Measurements from ENCODE around the gene SCYL2.
"Not testable (repeated sequence)": the region's sequence is repeated elsewhere in the genome, so short reads cannot be mapped to it uniquely, and the experiment has no call there.

SCYL2 gene

GRCh38 chr12:100317371-100317770 lies 50.4 kb downstream of the SCYL2 start:
- DNase-seq (ENCODE audit: low read depth in 2 of 2) = no peak

DNA sequence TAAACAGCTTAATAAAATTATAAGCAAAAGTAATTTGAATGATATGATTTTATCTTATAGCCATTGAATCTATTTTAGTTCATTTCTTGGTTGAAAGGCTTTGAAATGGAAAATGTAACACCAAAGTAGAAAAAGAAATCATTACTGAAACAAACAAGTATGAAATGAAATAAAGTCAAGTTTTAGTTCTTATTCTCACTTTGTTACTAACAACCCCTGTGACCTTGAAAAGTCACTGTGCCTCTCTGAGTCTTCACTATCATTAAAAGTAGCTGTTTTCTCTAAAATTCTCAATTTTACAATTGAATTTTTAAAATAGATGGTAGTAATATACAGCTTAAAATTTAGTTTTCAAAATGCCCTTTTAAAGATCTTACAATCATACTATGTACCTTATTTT lies 57.5 kb downstream of the SCYL2 start:
- no peak for DNase-seq (ENCODE audit: low read depth in 2 of 2)

DNA sequence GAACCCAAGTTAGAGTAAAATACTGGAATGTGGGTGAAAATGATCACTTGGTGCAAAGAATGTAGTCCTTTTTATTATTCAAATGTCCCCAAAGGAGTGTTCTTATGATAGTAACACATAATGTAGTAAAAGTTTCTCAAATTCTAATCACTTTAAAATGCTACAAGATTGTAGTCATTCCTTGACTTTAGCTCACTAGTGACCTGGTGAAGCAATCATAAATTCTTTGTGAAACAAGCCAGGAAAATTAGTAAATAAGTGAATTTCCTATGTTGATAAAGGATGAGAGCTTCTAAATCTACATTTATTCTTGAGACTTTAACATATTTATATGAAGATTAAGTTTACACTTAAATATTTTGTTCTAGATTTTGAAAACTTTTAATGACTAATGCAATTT lies 59.2 kb downstream of the SCYL2 start:
- no peak for DNase-seq (ENCODE audit: low read depth in 2 of 2)

GRCh38 chr12:100329800-100330199 lies 62.8 kb downstream of the SCYL2 start:
- no peak for DNase-seq (ENCODE audit: low read depth in 2 of 2)

- DNase-seq (ENCODE audit: low read depth in 2 of 2) = no peak
These were observed 64.9 kb downstream of the SCYL2 start for GRCh38 chr12:100331871-100332270.

GRCh38 chr12:100332852-100333251 lies 65.9 kb downstream of the SCYL2 start:
- DNase-seq (ENCODE audit: low read depth in 2 of 2) = no peak

- DNase-seq (ENCODE audit: low read depth in 2 of 2) = no peak
These were observed 70.3 kb downstream of the SCYL2 start for GRCh38 chr12:100337299-100337698.

DNA sequence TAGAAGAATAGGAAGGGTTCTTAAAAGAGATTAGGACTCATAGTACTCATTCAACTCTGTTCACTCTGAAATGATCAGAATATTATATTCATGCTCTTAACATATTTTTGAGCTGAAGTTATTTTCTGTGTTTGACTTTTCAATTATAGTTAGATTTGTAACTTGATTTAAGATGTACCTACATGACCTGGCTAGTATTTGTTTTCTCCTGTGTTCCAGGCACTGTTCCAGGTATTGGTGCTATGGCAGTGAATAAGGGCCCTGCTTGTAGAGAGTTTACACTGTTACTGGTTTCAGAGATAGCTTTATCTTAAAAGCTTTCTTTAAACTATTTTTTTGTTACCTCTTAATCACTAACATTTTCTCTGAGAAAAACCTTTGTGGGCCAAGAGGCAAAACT lies 70.8 kb downstream of the SCYL2 start:
- DNase-seq (ENCODE audit: low read depth in 2 of 2) = no peak

DNA sequence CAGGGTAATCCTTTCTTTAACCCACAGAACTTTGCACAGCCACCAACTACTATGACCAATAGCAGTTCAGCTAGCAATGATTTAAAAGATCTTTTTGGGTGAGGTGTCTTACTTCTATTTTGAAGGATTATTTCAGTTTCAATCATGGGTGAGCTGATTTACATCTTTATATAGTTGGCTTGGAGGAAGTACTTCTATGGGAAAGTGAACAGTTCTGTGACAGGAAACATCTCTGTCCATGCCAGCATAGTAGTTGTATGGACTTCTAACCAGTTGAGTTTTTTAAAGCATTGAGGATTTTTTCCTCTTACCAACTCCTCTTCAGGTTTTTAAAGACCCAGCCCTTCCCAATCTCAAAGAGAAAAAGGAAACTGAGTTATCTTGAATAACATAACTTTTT lies 72.1 kb downstream of the SCYL2 start:
- no peak for DNase-seq (ENCODE audit: low read depth in 2 of 2)

- not testable (repeated sequence) for DNase-seq (ENCODE audit: low read depth in 2 of 2)
These were observed 75.9 kb downstream of the SCYL2 start for GRCh38 chr12:100342897-100343296.

- DNase-seq (ENCODE audit: low read depth in 2 of 2) = not testable (repeated sequence)
These were observed 77.4 kb downstream of the SCYL2 start for GRCh38 chr12:100344351-100344750.

GRCh38 chr12:100345020-100345767 lies 78.2 kb downstream of the SCYL2 start:
- no peak for DNase-seq (ENCODE audit: low read depth in 2 of 2)

- DNase-seq (ENCODE audit: low read depth in 2 of 2) = no peak
These were observed 79.7 kb downstream of the SCYL2 start for GRCh38 chr12:100346660-100347059.

DNA sequence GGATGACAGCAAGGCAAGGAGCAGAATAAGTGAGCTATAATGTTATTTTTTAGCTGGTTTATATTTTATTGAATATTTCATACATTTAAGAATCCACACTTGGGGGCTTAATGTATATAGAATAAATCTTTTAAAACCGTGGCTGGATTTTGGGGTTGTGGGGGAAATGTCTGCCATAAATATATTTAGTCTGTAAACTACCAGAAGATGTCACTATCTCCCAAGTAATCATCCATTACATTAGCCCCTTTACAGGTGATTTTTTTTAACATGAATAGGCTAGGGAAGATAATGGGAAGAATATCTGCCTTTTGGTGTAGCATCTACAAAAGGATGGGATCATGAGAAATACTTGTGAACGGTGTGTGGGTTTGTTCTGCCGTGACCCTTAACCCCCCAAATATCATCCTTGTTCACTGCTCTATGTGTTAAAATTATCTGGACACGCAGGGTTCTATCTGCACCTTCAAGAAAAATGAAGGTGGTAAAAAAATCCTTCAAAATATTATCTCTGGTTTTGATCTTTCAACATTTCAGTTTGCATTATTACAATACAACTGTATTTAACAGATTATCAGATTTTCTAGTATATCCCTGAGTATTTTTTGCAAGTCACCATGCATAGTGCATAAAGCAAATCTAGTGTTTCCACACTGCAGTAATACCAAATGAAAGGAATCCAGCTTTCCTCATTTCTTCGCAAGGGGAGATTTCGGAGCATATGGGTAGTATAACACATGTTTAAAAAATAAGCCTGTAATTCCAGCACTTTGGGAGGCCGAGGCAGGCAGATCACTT lies 81.9 kb downstream of the SCYL2 start:
- no peak for DNase-seq (ENCODE audit: low read depth in 2 of 2)

GRCh38 chr12:100356644-100357223 lies 89.8 kb downstream of the SCYL2 start, which contains the start of gene SLC17A8:
Gene SLC17A8 (plus strand): TSS chr12:100357074. CDS start chr12:100357392, 318 bp downstream.
- DNase-seq (ENCODE audit: low read depth in 2 of 2) = no peak

DNA sequence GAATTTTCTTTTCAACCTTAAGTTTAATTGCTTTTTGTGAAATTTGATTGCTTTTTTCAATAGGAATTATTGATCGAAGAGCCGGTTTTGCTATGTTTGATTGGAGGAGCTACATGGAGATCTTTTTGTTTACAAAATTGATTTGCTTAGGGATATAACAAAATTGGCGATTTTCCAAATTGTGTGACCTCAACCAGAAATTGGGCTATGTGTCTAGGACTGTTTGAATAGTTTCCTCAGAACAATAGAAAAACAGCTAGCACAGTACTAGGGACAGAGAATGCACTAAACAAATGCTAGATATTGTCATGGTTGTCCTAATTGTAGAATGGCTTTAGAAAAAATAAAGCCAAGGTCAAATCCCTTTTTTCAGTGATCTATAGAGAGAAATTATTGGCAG lies 92.3 kb downstream of the SCYL2 start:
- no peak for DNase-seq (ENCODE audit: low read depth in 2 of 2)

- DNase-seq (ENCODE audit: low read depth in 2 of 2) = no peak
These were observed 92.8 kb downstream of the SCYL2 start for GRCh38 chr12:100359822-100360221.

GRCh38 chr12:100360450-100360849 lies 93.5 kb downstream of the SCYL2 start:
- no peak for DNase-seq (ENCODE audit: low read depth in 2 of 2)

- no peak for DNase-seq (ENCODE audit: low read depth in 2 of 2)
These were observed 97.3 kb downstream of the SCYL2 start for GRCh38 chr12:100364324-100364723.

- no peak for DNase-seq (ENCODE audit: low read depth in 2 of 2)
These were observed 98.4 kb downstream of the SCYL2 start for GRCh38 chr12:100365411-100365810.

- DNase-seq (ENCODE audit: low read depth in 2 of 2) = no peak
These were observed 101.1 kb downstream of the SCYL2 start for GRCh38 chr12:100368066-100368465.

DNA sequence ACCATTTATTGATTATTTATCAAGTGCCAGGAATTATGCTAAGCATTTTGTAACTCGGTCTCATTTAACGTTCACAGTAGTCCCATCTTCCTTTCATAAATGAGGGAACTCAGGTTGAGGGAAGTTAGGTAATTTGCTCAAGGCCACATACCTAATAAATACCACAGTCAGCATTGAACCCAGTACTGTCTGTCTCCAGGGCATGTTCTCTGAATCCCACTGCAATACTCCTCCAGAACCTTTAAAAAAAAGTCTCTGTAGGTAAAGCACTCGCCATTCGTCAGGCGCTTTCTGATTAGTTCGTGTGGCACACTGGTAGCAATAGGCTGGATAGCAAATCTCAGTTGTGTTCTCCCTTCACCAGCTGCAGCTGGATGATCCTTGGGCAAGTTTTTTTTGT lies 104.2 kb downstream of the SCYL2 start:
- DNase-seq (ENCODE audit: low read depth in 2 of 2) = no peak

Measured in stimulated activated CD4-positive, alpha-beta T cell treated with anti-CD3 and anti-CD28 coated beads, Interleukin-1b, Interleukin-23, amount 100 ng/mL, for 1 hour (primary cell).